Heart right ventricle (tissue), 16 donors: Measurements from ENCODE around the gene IL12RB1. TPM values are rescaled to one million over a fixed set of nuclear protein-coding genes. Genes with fewer than 3 reads are reported as not detected.
A peak's percentile ranks its signal among the peaks of the same experiment; 100 is the strongest.

Experiments used
- ATAC-seq, 8 donors: fragments of 200-7000 bp; cut with Tn5 transposase; one replicate each; pipeline ENCODE4 v1.9.1; 2020; ENCODE audit warnings: mild to moderate bottlenecking in 8 of 8, moderate library complexity in 8 of 8, moderate number of reproducible peaks in 1 of 8
- DNase-seq, 2 donors: peaks; one replicate each; pipeline ENCODE4 v3.0.0-alpha.2; 2020
- H3K27ac ChIP-seq, 10 donors: fragments of 200-600 bp; sonication (generic) in 2 of 10; one replicate each; pipeline versions ENCODE4 v1.5.0 to v1.8.0; 2020 to 2022; ENCODE audit warnings: mild to moderate bottlenecking in 3 of 10
- H3K27me3 ChIP-seq, 7 donors: fragments of 200-600 bp; one replicate each; pipeline ENCODE4 v1.8.0; 2021 to 2022; ENCODE audit warnings: mild to moderate bottlenecking in 2 of 7
- H3K36me3 ChIP-seq, 9 donors: fragments of 200-600 bp; sonication (generic) in 1 of 9; one replicate each; pipeline versions ENCODE4 v1.5.0 to v1.8.0; 2020 to 2022; ENCODE audit warnings: mild to moderate bottlenecking in 2 of 9
- H3K4me1 ChIP-seq, 9 donors: fragments of 200-600 bp; sonication (generic) in 1 of 9; one replicate each; pipeline versions ENCODE4 v1.5.0 to v1.8.0; 2020 to 2022; ENCODE audit warnings: mild to moderate bottlenecking in 4 of 9
- H3K4me3 ChIP-seq, 10 donors: fragments of 200-600 bp; sonication (generic) in 2 of 10; one replicate each; pipeline versions ENCODE4 v1.5.0 to v1.8.0; 2020 to 2022; ENCODE audit warnings: mild to moderate bottlenecking in 7 of 10, moderate library complexity in 2 of 10
- H3K9me3 ChIP-seq, 11 donors: fragments of 200-600 bp in 10 of 11; sonication (generic) in 2 of 11; one replicate each; pipeline versions ENCODE4 v1.5.0 to v1.8.0; 2013 to 2022; ENCODE audit warnings: mild to moderate bottlenecking in 2 of 11, control low read depth in 1 of 11, moderate library complexity in 1 of 11
- WGBS, 2 donors: extraction: QIAGEN DNeasy Blood & Tissue Kit; methylation state at CpG; one replicate each; pipeline ENCODE4 v1.1.7; 2013; ENCODE audit warnings: inconsistent platforms in 1 of 2; 5-methylcytosine and 5-hydroxymethylcytosine counted together
- intact Hi-C, 10 donors: fragments of 100-400 bp; cut with DNase I; formaldehyde crosslinking; loops; one replicate each; pipeline versions ENCODE4 v1.11.1 to v1.14.2; 2022
- polyA plus RNA-seq, 2 donors: library from polyadenylated mRNA; stranded (reverse); fragments of 200-250 nt; gene quantifications; one replicate each; pipeline ENCODE4 v1.2.3, GENCODE V29; 2013
- total RNA-seq, 10 donors: library from RNA; stranded (reverse); fragmentation: NEBNext Ultra II Directional in 3 of 10; extraction: Animal tissue kit (Norgen Biotek cat#: 25700) in 3 of 10; gene quantifications; one replicate each; pipeline versions ENCODE4 v1.2.1 to v1.2.4, GENCODE V29; 2021 to 2023
- TF ChIP-seq, protein P1 (sequence below), 9 donors: fragments of 200-600 bp; sonication (generic) in 2 of 9; IDR thresholded peaks; one replicate each; pipeline versions ENCODE4 v1.5.0 to v1.8.0; 2021 to 2022; ENCODE audit warnings: antibody characterized with exemption in 9 of 9, mild to moderate bottlenecking in 5 of 9, moderate library complexity in 1 of 9
- donor health status: Arrhythmogenic right ventricular cardiomyopathy.
- donor health status: ischemic (EF 13 %, LVEDD 7.1; RV severe dilation, severe dysfunction).
- donor health status: healthy with polysubstance abuse.
- donor health status: DM: no; HTN: yes; CAD: no.
- donor health status: DM: no; HTN: no; CAD: no.
- donor health status: ischemic (EF 25% LVEDD 6.9; RV normal size, moderate dysfunction).
- donor health status: ischemic (EF 25% LVEDD 5.7; RV mildly dilated, moderate dysfunction).
- donor health status: healthy.
- donor health status: DM: yes; HTN: yes; CAD: no.
- donor health status: Ischemic cardiomyopathy.
- donor health status: ischemic (EF 35%, LVEDD 5.7; RV mildly dilated, moderate dysfunction).
- donor health status: nonischemic (EF 11% LVEDD 7.7; RV severe dilation, severe dysfunction).
- donor health status: DM: yes; HTN: yes; CAD: no.
- donor health status: PGD.
- donor health status: ischemic (EF 29% LVEDD 5.4; RV normal size, mild dysfunction).
- donor health status: nonischemic (EF 23%, LVEDD 6.1; RV moderate dilation, normal function).

Gene IL12RB1
- total and polyA plus RNA-seq, 12 donors, result 0.24 to 5.4 (median 0.44) TPM

DNA sequence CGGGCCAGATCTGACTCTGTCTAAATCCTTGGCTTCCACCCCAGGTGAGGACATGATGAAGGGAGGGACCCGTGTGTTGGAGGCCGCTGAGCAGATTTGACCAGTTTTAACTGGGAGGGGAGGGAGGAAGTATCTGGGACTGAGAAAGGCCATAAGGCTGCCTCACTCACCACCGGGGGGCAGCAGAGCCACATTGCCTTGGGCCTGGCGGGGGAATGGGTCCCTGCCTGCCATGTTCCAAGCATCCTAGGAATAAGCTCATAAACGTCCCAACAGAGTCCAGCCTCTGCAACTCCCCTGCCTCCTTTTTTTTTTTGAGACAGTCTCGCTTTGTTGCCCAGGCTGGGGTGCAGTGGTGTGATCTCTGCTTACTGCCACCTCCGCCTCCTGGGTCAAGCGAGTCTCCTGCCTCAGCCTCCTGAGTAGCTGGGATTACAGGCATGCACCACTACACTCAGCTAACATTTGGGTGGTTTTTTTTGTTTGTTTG, 26.3 kb upstream of the IL12RB1 start:
- peak; percentile 83 to 88 for DNase-seq
- WGBS, 2 donors, result 29 to 31% methylated on average over 9 of the region's 9 CpGs
- intact Hi-C loops, result loop anchor here in 9 of 10 donors (2.0 to 10.0 kb wide), 8 partner anchors 49 to 212 kb away; partner anchors contain the start of gene LSM4 (in 1 of the 9)

GRCh38 chr19:18110609-18111232, 24.0 kb upstream of the IL12RB1 start:
- Histone ChIP-seq H3K4me1 (peaks cover 5 to 42% (median 13%) of the 10 kb centered on the region in 9 donors), H3K27ac (peak overlapping the region in 3 of 10 donors; percentile 63 to 94 (median 76)), H3K4me3 (peak overlapping the region; percentile 44 to 73 (median 67)), H3K36me3 (peaks cover 0 to 6% (median 0%) of the 10 kb centered on the region in 9 donors), H3K27me3 (peaks cover 0 to 11% (median 0%) of the 10 kb centered on the region in 7 donors), H3K9me3 (no peaks in the 10 kb centered on the region)
- DNase-seq (no peak), ATAC-seq (peak in 2 of 8 donors; percentile 2 to 5)
- intact Hi-C loops, result loop anchor here in 7 of 10 donors (5.0 to 10.0 kb wide), 6 partner anchors 52 to 214 kb away; partner anchors contain the start of gene LSM4 (in 1 of the 7)
- TF ChIP-seq, protein P1, sequence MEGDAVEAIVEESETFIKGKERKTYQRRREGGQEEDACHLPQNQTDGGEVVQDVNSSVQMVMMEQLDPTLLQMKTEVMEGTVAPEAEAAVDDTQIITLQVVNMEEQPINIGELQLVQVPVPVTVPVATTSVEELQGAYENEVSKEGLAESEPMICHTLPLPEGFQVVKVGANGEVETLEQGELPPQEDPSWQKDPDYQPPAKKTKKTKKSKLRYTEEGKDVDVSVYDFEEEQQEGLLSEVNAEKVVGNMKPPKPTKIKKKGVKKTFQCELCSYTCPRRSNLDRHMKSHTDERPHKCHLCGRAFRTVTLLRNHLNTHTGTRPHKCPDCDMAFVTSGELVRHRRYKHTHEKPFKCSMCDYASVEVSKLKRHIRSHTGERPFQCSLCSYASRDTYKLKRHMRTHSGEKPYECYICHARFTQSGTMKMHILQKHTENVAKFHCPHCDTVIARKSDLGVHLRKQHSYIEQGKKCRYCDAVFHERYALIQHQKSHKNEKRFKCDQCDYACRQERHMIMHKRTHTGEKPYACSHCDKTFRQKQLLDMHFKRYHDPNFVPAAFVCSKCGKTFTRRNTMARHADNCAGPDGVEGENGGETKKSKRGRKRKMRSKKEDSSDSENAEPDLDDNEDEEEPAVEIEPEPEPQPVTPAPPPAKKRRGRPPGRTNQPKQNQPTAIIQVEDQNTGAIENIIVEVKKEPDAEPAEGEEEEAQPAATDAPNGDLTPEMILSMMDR (IDR thresholded peaks at IDR 0.05), result no peak
- WGBS, 2 donors, result 40 to 41% methylated on average over 22 of the region's 22 CpGs

More for the DNA sequence above, 26.3 kb upstream of the IL12RB1 start:
- Histone ChIP-seq H3K4me1 (peaks cover 11 to 44% (median 19%) of the 10 kb centered on the region in 9 donors), H3K4me3 (no peak overlapping the region), H3K36me3 (peaks cover 0 to 6% (median 0%) of the 10 kb centered on the region in 9 donors), H3K9me3 (no peaks in the 10 kb centered on the region), H3K27ac (no peak overlapping the region), H3K27me3 (peaks cover 0 to 7% (median 0%) of the 10 kb centered on the region in 7 donors)
- peak; percentile 55 to 79 (median 74) for ATAC-seq
- TF ChIP-seq, protein P1 (IDR thresholded peaks at IDR 0.05), result peak; percentile 82 to 94 (median 91)

DNA sequence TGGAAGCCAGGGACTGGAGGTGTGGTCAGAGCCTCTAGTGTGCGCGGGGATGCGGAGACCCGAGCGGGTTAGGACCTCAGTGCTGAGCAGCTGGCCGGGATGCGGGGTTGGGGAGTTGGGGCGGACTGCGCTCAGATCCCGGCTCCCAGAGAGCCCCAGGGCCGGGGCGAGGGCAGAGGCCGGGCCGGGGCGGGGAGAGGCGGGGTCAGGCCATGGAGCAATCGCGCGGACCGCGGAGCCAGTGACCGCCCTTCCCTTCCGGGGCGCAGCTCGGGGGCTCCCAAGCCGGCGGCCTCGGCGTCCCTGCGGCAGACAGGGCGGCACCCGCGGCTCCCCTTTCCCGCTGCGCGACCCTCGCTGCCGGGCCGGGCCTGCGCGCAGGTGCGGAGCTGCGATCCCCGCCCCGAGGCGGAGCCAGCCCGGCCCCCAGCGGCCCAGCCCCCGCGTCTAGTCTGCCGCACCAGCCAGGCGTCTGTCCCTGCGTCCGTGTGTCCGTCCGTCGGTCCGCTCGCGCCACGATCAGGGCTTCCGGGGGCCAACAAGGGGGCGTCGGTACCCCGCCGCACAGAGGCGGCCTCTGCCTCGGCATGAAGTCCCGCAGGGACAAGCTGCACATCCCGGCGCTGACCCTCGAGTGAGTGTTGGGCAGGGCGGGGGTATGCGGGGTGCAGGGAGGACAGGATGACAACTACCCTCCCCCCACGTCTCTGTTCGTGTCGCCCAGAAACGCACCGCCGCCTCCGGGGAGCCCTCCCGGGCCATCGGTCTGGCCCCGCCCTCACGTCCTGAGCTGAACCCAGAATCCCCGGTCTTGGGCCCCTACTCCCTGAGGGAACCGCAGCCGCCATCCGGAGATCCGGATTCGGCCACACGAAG, 23.2 kb upstream of the IL12RB1 start:
- peaks cover 0 to 6% (median 0%) of the 10 kb centered on the region in 9 donors for H3K36me3 ChIP-seq
- peaks cover 5 to 44% (median 13%) of the 10 kb centered on the region in 9 donors for H3K4me1 ChIP-seq
- WGBS, 2 donors, result 1 to 2% methylated on average over 83 to 90 of the region's 92 CpGs
- no peaks in the 10 kb centered on the region for H3K9me3 ChIP-seq
- peak; percentile 64 to 85 (median 68) for ATAC-seq
- intact Hi-C loops, result loop anchor here in 7 of 10 donors (5.0 to 10.0 kb wide), 6 partner anchors 52 to 215 kb away; partner anchors contain the start of gene LSM4 (in 1 of the 7)
- H3K27me3 ChIP-seq, result peaks cover 0 to 11% (median 0%) of the 10 kb centered on the region in 7 donors
- peak overlapping the region in 9 of 10 donors; percentile 22 to 94 (median 60) for H3K27ac ChIP-seq
- TF ChIP-seq, protein P1 (IDR thresholded peaks at IDR 0.05), result no peak
- peak overlapping the region; percentile 44 to 73 (median 67) for H3K4me3 ChIP-seq
- DNase-seq, result peak in 1 of 2 donors; percentile 69

GRCh38 chr19:18109341-18109732, 22.6 kb upstream of the IL12RB1 start:
- H3K9me3 ChIP-seq, result no peaks in the 10 kb centered on the region
- 63% methylated on average over 12 of the region's 12 CpGs for WGBS, 2 donors
- TF ChIP-seq, protein P1 (IDR thresholded peaks at IDR 0.05), result no peak
- intact Hi-C loops, result no loop called here
- peaks cover 5 to 50% (median 17%) of the 10 kb centered on the region in 9 donors for H3K4me1 ChIP-seq
- peak overlapping the region; percentile 44 to 73 (median 67) for H3K4me3 ChIP-seq
- H3K27me3 ChIP-seq, result peaks cover 0 to 11% (median 0%) of the 10 kb centered on the region in 7 donors
- H3K27ac ChIP-seq, result peak overlapping the region in 8 of 10 donors; percentile 22 to 94 (median 62)
- no peak for DNase-seq
- H3K36me3 ChIP-seq, result peaks cover 0 to 6% (median 0%) of the 10 kb centered on the region in 9 donors
- ATAC-seq, result no peak
